Smooth muscle cell (in vitro differentiated cells): Measurements from ENCODE around the gene CD300LB. TPM values are rescaled to one million over a fixed set of nuclear protein-coding genes. Genes with fewer than 3 reads are reported as not detected.
"Not testable (repeated sequence)": the region's sequence is repeated elsewhere in the genome, so short reads cannot be mapped to it uniquely, and the experiment has no call there.

Source experiments
- DNase-seq: peaks from one replicate; lab custom pipeline; 2025; ENCODE audit not compliant: unreplicated experiment; lab: John Stamatoyannopoulos, UW
- H2AFZ ChIP-seq: fragments of 200-600 bp; sonication (generic); 2 replicates; pipeline ENCODE4 v1.6.0; 2016; ENCODE audit warnings: antibody characterized with exemption, low read depth, mild to moderate bottlenecking
- H3F3A ChIP-seq: fragments of 200-600 bp; sonication (generic); 2 replicates; pipeline ENCODE4 v1.6.0; 2017; ENCODE audit warnings: antibody characterized with exemption, low read depth
- H3K27ac ChIP-seq: fragments of 200-600 bp; sonication (generic); 2 replicates; pipeline ENCODE4 v1.5.1; 2016; ENCODE audit warnings: low read depth, mild to moderate bottlenecking
- H3K27me3 ChIP-seq: fragments of 200-600 bp; sonication (generic); 2 replicates; pipeline ENCODE4 v1.6.1; 2016; ENCODE audit warnings: low read depth, mild to moderate bottlenecking
- H3K36me3 ChIP-seq: fragments of 200-600 bp; sonication (generic); 2 replicates; pipeline ENCODE4 v1.5.1; 2016; ENCODE audit warnings: low read depth
- H3K4me1 ChIP-seq: fragments of 200-600 bp; sonication (generic); 2 replicates; pipeline ENCODE4 v1.5.1; 2016; ENCODE audit warnings: low read depth
- H3K4me2 ChIP-seq: fragments of 200-600 bp; sonication (generic); 2 replicates; pipeline ENCODE4 v1.6.0; 2016; ENCODE audit warnings: mild to moderate bottlenecking
- H3K4me3 ChIP-seq: fragments of 200-600 bp; sonication (generic); 2 replicates; pipeline ENCODE4 v1.5.1; 2016; ENCODE audit warnings: mild to moderate bottlenecking
- H3K79me2 ChIP-seq: fragments of 200-600 bp; sonication (generic); 2 replicates; pipeline ENCODE4 v1.6.0; 2016; ENCODE audit warnings: low read depth, mild to moderate bottlenecking
- H3K9ac ChIP-seq: fragments of 200-600 bp; sonication (generic); 2 replicates; pipeline ENCODE4 v1.6.0; 2016; ENCODE audit warnings: low read depth
- H3K9me3 ChIP-seq: fragments of 200-600 bp; sonication (generic); replicated peaks from 2 replicates; pipeline ENCODE4 v1.5.1; 2016; ENCODE audit warnings: low read depth
- H4K20me1 ChIP-seq: fragments of 200-600 bp; sonication (generic); 2 replicates; pipeline ENCODE4 v1.6.0; 2016; ENCODE audit warnings: low read depth
- CTCF ChIP-seq: fragments of 200-600 bp; sonication (generic); IDR thresholded peaks from 2 replicates; pipeline ENCODE4 v1.5.1; 2017; ENCODE audit warnings: borderline replicate concordance, mild to moderate bottlenecking, antibody characterized with exemption; ENCODE audit not compliant: insufficient read depth, poor library complexity, severe bottlenecking
- WGBS: methylation state at CpG from one replicate; pipeline ENCODE4 v1.1.7; 2016; ENCODE audit warnings: low lambda C conversion rate; 5-methylcytosine and 5-hydroxymethylcytosine counted together
- polyA plus RNA-seq: library from polyadenylated mRNA; unstranded; fragments of >200 nt; fragmentation: Nextera tagmentation; extraction: Ambion mirVana; gene quantifications from 2 replicates; pipeline ENCODE4 v1.2.1, GENCODE V29; 2016
- total RNA-seq: library from RNA; depleted of rRNA; stranded (reverse); fragments of >200 nt; gene quantifications from 2 replicates; pipeline ENCODE4 v1.2.3, GENCODE V29; 2014

Gene CD300LB
- total and polyA plus RNA-seq, 2 experiments from 2014 or later, result not detected

- WGBS, result 76% methylated on average over 5 of the region's 5 CpGs
Observed at GRCh38 chr17:74565126-74565525, 33.9 kb upstream of the CD300LB start.

GRCh38 chr17:74563358-74563757 is 32.1 kb upstream of the CD300LB start:
- H3K4me1 ChIP-seq, result no peaks in the 10 kb centered on the region
- no peaks in the 10 kb centered on the region for H3F3A ChIP-seq
- H4K20me1 ChIP-seq, result no peaks in the 10 kb centered on the region
- H3K4me2 ChIP-seq, result no peak overlapping the region
- no peak overlapping the region for H3K4me3 ChIP-seq
- 100% methylated on average over 1 of the region's 1 CpG for WGBS
- no peak overlapping the region for H3K27ac ChIP-seq
- no peak overlapping the region for H3K9ac ChIP-seq
- no peak for DNase-seq
- H3K36me3 ChIP-seq, result no peaks in the 10 kb centered on the region
- H3K79me2 ChIP-seq, result no peaks in the 10 kb centered on the region
- TF ChIP-seq CTCF, result no peak
- no peaks in the 10 kb centered on the region for H3K9me3 ChIP-seq
- peaks cover 3% of the 10 kb centered on the region for H3K27me3 ChIP-seq
- no peak overlapping the region for H2AFZ ChIP-seq

More at GRCh38 chr17:74565126-74565525, 33.9 kb upstream of the CD300LB start:
- Histone ChIP-seq H3K9me3 (no peaks in the 10 kb centered on the region), H3K4me2 (no peak overlapping the region), H3K4me3 (no peak overlapping the region), H3K27ac (no peak overlapping the region), H3F3A (peaks cover 5% of the 10 kb centered on the region), H3K4me1 (peaks cover 3% of the 10 kb centered on the region), H3K27me3 (peaks cover 3% of the 10 kb centered on the region), H2AFZ (no peak overlapping the region), H3K9ac (no peak overlapping the region), H3K79me2 (no peaks in the 10 kb centered on the region), H4K20me1 (no peaks in the 10 kb centered on the region), H3K36me3 (no peaks in the 10 kb centered on the region)
- no peak for TF ChIP-seq CTCF
- DNase-seq, result no peak

- 92% methylated on average over 3 of the region's 3 CpGs for WGBS
- H3K36me3 ChIP-seq, result no peaks in the 10 kb centered on the region
- TF ChIP-seq CTCF, result no peak
Observed at GRCh38 chr17:74561586-74561985, 30.3 kb upstream of the CD300LB start.

GRCh38 chr17:74558882-74559519 is 27.7 kb upstream of the CD300LB start:
- no peaks in the 10 kb centered on the region for H3K4me1 ChIP-seq
- no peaks in the 10 kb centered on the region for H3F3A ChIP-seq
- no peak overlapping the region for H2AFZ ChIP-seq
- H3K36me3 ChIP-seq, result no peaks in the 10 kb centered on the region
- no peaks in the 10 kb centered on the region for H3K79me2 ChIP-seq
- no peaks in the 10 kb centered on the region for H4K20me1 ChIP-seq
- H3K4me3 ChIP-seq, result no peak overlapping the region
- H3K9ac ChIP-seq, result no peak overlapping the region
- no peak overlapping the region for H3K27ac ChIP-seq
- WGBS, result 83% methylated on average over 6 of the region's 6 CpGs
- H3K27me3 ChIP-seq, result peaks cover 4% of the 10 kb centered on the region
- no peaks in the 10 kb centered on the region for H3K9me3 ChIP-seq
- no peak for DNase-seq
- TF ChIP-seq CTCF, result no peak
- no peak overlapping the region for H3K4me2 ChIP-seq

More at GRCh38 chr17:74561586-74561985, 30.3 kb upstream of the CD300LB start:
- H3K9me3 ChIP-seq, result no peaks in the 10 kb centered on the region
- no peaks in the 10 kb centered on the region for H3K79me2 ChIP-seq
- no peaks in the 10 kb centered on the region for H3K4me1 ChIP-seq
- no peak for DNase-seq
- no peak overlapping the region for H3K4me3 ChIP-seq
- H4K20me1 ChIP-seq, result no peaks in the 10 kb centered on the region
- H3K4me2 ChIP-seq, result no peak overlapping the region
- H3K27me3 ChIP-seq, result peaks cover 3% of the 10 kb centered on the region
- H3K27ac ChIP-seq, result no peak overlapping the region
- H3K9ac ChIP-seq, result no peak overlapping the region
- H3F3A ChIP-seq, result no peaks in the 10 kb centered on the region
- no peak overlapping the region for H2AFZ ChIP-seq

- not testable (repeated sequence) for H3K79me2 ChIP-seq, H3K27ac ChIP-seq, H2AFZ ChIP-seq, H3K36me3 ChIP-seq, H3K4me1 ChIP-seq, H3K9ac ChIP-seq, H3K4me2 ChIP-seq, H3K27me3 ChIP-seq, H3F3A ChIP-seq, H3K4me3 ChIP-seq, H4K20me1 ChIP-seq, DNase-seq, H3K9me3 ChIP-seq
- 79% methylated on average over 4 of the region's 4 CpGs for WGBS
Observed at GRCh38 chr17:74558402-74558801, 27.1 kb upstream of the CD300LB start.
